ENCODE measurements around the gene CANT1. TPM values are rescaled to one million over a fixed set of nuclear protein-coding genes. Genes with fewer than 3 reads are reported as not detected.

CANT1 gene
- total and polyA plus RNA-seq, 2 of the 13 experiments (the other 11 are each of a cell fraction or from before 2014, with no cell fraction given): 34.1 to 42.1 TPM

- TF ChIP-seq ZNF687 (CRISPR knock-in tag; IDR thresholded peaks at IDR 0.05) (peak; percentile 75), MLX (CRISPR knock-in tag; IDR thresholded peaks at IDR 0.05) (no peak), ZNF737 (CRISPR knock-in tag; IDR thresholded peaks at IDR 0.05; ENCODE audit: borderline replicate concordance) (no peak), ATF5 (CRISPR knock-in tag; IDR thresholded peaks at IDR 0.05; ENCODE audit: low read depth) (no peak), ZNF512 (CRISPR knock-in tag; IDR thresholded peaks at IDR 0.05) (no peak), ZNF18 (CRISPR knock-in tag; IDR thresholded peaks at IDR 0.05; ENCODE audit: insufficient replicate concordance) (no peak), RXRA (CRISPR knock-in tag; IDR thresholded peaks at IDR 0.05) (peak; percentile 13; the same call in 1 of the 2 replicates), TRIM22 (IDR thresholded peaks at IDR 0.05) (no peak), HNF4G (IDR thresholded peaks at IDR 0.05; ENCODE audit: borderline replicate concordance, low read depth, low read length) (no peak), HNF4G (CRISPR knock-in tag; IDR thresholded peaks at IDR 0.05; ENCODE audit: borderline replicate concordance, low read depth) (no peak), ZNF20 (CRISPR knock-in tag; IDR thresholded peaks at IDR 0.05) (no peak), ZNF253 (CRISPR knock-in tag; IDR thresholded peaks at IDR 0.05; ENCODE audit: borderline replicate concordance) (0 out of 2 replicates have a peak, but pooled peaks have one; percentile 25), PAF1 (CRISPR knock-in tag; IDR thresholded peaks at IDR 0.05) (no peak), NFE2 (CRISPR knock-in tag; IDR thresholded peaks at IDR 0.05) (no peak), PAX8 (CRISPR knock-in tag; IDR thresholded peaks at IDR 0.05; ENCODE audit: borderline replicate concordance) (no peak), ZBTB20 (CRISPR knock-in tag; IDR thresholded peaks at IDR 0.05; ENCODE audit: borderline replicate concordance, low read depth) (no peak), EZH2 (conservative IDR thresholded peaks at IDR 0.05; ENCODE audit: low read depth, low read length) (no peak), ZNF776 (CRISPR knock-in tag; IDR thresholded peaks at IDR 0.05) (peak; percentile 67; the same call in 1 of the 2 replicates)
Measured at GRCh38 chr17:78970834-78971755, 38.5 kb downstream of the CANT1 start (continued).
